ENCODE data around the gene MTFP1. TPM values are rescaled to one million over a fixed set of nuclear protein-coding genes. Genes with fewer than 3 reads are reported as not detected.
A peak's percentile ranks its signal among the peaks of the same experiment; 100 is the strongest.

Gene MTFP1, protein sequence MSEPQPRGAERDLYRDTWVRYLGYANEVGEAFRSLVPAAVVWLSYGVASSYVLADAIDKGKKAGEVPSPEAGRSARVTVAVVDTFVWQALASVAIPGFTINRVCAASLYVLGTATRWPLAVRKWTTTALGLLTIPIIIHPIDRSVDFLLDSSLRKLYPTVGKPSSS
- total RNA-seq (10 to 100 TPM; 10.2 to 68.2 (median 23.6) TPM), polyA plus RNA-seq (10 to 100 TPM; 26.7 to 30.4 TPM), total RNA-seq (4.2 reads per million, percentile 21 among the genes with 10 or more reads in this experiment)

DNA sequence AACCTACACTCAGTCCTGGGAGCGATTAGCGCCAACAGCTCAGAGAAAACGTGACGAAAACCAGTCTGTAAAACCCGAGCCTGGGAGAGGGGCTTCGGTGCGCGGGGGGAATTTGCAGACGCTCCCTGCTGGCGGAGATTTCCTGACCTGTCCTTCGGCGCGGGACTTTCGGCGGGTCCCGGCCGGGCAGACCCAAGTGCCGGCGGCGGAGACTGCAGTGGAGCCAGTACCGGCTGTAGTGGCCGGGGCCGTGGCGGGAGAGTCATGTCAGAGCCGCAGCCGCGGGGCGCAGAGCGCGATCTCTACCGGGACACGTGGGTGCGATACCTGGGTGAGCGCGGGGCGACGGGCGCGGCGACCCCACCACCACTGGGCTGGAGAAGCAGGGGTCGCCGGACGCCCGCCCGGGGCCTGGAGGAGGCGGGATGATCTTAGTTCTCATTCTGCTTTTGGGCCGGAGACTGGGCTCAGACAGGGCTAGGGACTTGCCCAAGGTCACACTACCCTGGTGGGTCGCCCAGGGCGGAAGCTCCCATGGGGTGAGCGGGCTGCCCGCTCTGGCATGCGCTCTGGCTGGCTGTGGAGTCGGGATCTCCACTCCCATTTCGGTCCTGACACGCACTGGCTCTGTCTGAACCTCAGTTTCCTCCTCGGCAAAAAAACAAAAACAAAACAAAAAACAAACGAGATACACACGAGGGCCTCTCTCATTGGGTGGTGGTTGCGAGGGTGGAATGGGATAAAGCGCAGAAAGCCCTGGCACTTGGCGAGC is at the start of gene MTFP1:
Gene MTFP1, plus strand, starts transcription at position 153 of the 772 bp plus-strand sequence. Its CDS starts 112 bp downstream, at position 265.
- Histone ChIP-seq H3K36me3 (ENCODE audit: control insufficient read depth in 2 of 3, insufficient read depth in 3 of 3, low read length in 3 of 3) (peaks cover 0 to 12% (median 0%) of the 10 kb centered on the region in 3 experiments), H3K4me3 (ENCODE audit: low read length) (peak within 1 kb of the TSS; percentile 66), H3K9me3 (ENCODE audit: control insufficient read depth in 2 of 3, low read length in 3 of 3) (no peaks in the 10 kb centered on the region), H3K27me3 (ENCODE audit: control insufficient read depth in 2 of 2, insufficient read depth in 2 of 2, low read length in 2 of 2) (no peaks in the 10 kb centered on the region), H3K4me1 (ENCODE audit: control insufficient read depth in 2 of 2, insufficient read depth in 2 of 2, low read length in 2 of 2) (peaks cover 28 to 36% of the 10 kb centered on the region in 2 donors), H3K27ac (ENCODE audit: low read depth, low read length) (peak within 1 kb of the TSS; percentile 97)
- ATAC-seq (no peak), DNase-seq (peak in 8 of 9 donors; percentile 27 to 59 (median 39))
- intact Hi-C loops (cut with micrococcal nuclease), result loop anchor here (1.0 to 10.0 kb wide), 10 partner anchors 9 to 1069 kb away; partner anchors contain the start of genes ASCC2 (in 1 of the 2), NF2 (in 1 of the 2), PIK3IP1 (in 1 of the 2) and SEC14L2 (in 1 of the 2)
- peaks cover 32 to 65% (median 58%) of the 10 kb centered on the region in 7 donors for H3K4me1 Mint-ChIP-seq
- peaks cover 0 to 4% (median 0%) of the 10 kb centered on the region in 5 donors for H3K27me3 Mint-ChIP-seq
- ChIA-PET POLR2A (interaction anchor here (0.6 to 7.8 kb wide), 9 partner anchors 10 to 312 kb away, joined by 3 to 158 read pairs (median 13); partner anchors contain the start of genes CCDC157, SEC14L2 and SF3A1), CTCF (interaction anchor here (0.8 to 7.7 kb wide), 11 partner anchors 9 to 137 kb away, joined by 3 to 78 read pairs (median 4); partner anchors contain the start of genes CASTOR1 and SEC14L2)
- H3K9me3 Mint-ChIP-seq, result no peaks in the 10 kb centered on the region
- H3K4me3 Mint-ChIP-seq, result peak within 1 kb of the TSS; percentile 94 to 99 (median 98)
- H3K36me3 Mint-ChIP-seq, result peaks cover 0 to 39% (median 4%) of the 10 kb centered on the region in 5 donors
- peak within 1 kb of the TSS; percentile 96 to 100 (median 98) for H3K27ac Mint-ChIP-seq

DNA sequence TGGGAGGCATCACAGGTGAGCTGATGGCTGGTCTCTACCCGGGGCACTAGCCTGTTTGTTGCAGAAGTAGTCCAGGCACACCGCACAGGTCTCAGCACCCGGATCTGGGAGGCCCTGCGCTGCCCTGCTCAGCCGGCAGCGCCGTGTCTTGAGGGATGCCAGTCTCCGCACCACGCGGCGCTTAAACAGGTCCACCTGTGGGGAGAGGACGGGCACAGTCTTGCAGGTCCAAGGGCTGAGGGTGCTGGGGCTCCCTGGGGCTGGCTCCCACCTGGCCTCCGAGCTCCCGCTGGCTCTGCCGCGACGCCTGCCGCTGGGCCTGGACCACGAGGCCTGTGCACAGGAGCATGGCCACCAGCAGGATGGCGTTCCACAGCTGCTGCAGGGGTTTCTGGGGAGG is 45.6 kb upstream of the MTFP1 start:
- ChIA-PET CTCF (no interaction called here), POLR2A (no interaction called here)
- H3K9me3 ChIP-seq (ENCODE audit: control insufficient read depth in 2 of 3, low read length in 3 of 3), result no peaks in the 10 kb centered on the region
- H3K4me3 ChIP-seq (ENCODE audit: low read length), result no peak overlapping the region
- H3K36me3 ChIP-seq (ENCODE audit: control insufficient read depth in 2 of 3, insufficient read depth in 3 of 3, low read length in 3 of 3), result no peaks in the 10 kb centered on the region
- Mint-ChIP-seq H3K4me1 (peaks cover 0 to 3% (median 0%) of the 10 kb centered on the region in 7 donors), H3K9me3 (no peaks in the 10 kb centered on the region), H3K27ac (no peak overlapping the region), H3K4me3 (no peak overlapping the region), H3K36me3 (peaks cover 0 to 3% (median 0%) of the 10 kb centered on the region in 5 donors), H3K27me3 (no peaks in the 10 kb centered on the region)
- no peaks in the 10 kb centered on the region for H3K27me3 ChIP-seq (ENCODE audit: control insufficient read depth in 2 of 2, insufficient read depth in 2 of 2, low read length in 2 of 2)
- no peak for DNase-seq
- no peak for ATAC-seq
- no peaks in the 10 kb centered on the region for H3K4me1 ChIP-seq (ENCODE audit: control insufficient read depth in 2 of 2, insufficient read depth in 2 of 2, low read length in 2 of 2)
- H3K27ac ChIP-seq (ENCODE audit: low read depth, low read length), result no peak overlapping the region
- intact Hi-C loops (cut with micrococcal nuclease), result no loop called here

DNA sequence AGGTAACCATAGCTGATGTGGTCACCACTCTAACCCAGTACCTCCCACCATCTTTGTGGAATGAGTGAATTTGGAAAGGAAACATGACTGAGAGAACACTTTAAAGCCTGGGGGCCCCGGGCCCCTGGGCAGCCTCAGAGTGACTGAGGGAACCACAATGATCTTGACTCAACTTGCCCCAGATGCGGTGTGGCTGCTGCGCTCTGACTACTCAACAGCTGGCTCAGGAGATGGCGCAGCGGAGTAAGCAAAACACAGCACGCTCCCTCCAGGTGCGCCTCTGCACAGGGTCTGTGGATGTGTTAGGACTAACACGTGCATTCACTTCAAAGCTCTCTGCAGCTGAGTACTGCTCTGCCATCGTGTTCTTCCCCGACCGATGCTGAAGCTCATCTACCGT is 44.3 kb upstream of the MTFP1 start:
- H3K27ac Mint-ChIP-seq, result peak overlapping the region in 1 of 9 donors; percentile 12
- H3K4me3 Mint-ChIP-seq, result no peak overlapping the region
- peaks cover 0 to 2% (median 0%) of the 10 kb centered on the region in 5 donors for H3K36me3 Mint-ChIP-seq
- Histone ChIP-seq H3K4me1 (ENCODE audit: control insufficient read depth in 2 of 2, insufficient read depth in 2 of 2, low read length in 2 of 2) (no peaks in the 10 kb centered on the region), H3K4me3 (ENCODE audit: low read length) (no peak overlapping the region), H3K9me3 (ENCODE audit: control insufficient read depth in 2 of 3, low read length in 3 of 3) (no peaks in the 10 kb centered on the region), H3K36me3 (ENCODE audit: control insufficient read depth in 2 of 3, insufficient read depth in 3 of 3, low read length in 3 of 3) (no peaks in the 10 kb centered on the region), H3K27me3 (ENCODE audit: control insufficient read depth in 2 of 2, insufficient read depth in 2 of 2, low read length in 2 of 2) (no peaks in the 10 kb centered on the region), H3K27ac (ENCODE audit: low read depth, low read length) (no peak overlapping the region)
- H3K4me1 Mint-ChIP-seq, result peaks cover 2 to 7% (median 3%) of the 10 kb centered on the region in 7 donors
- POLR2A ChIA-PET, result interaction anchor here (1.2 to 1.3 kb wide), 2 partner anchors 17 to 43 kb away, joined by 3 to 4 read pairs; no protein-coding TSS in a partner anchor
- intact Hi-C loops (cut with micrococcal nuclease), result no loop called here
- DNase-seq, result no peak
- no peak for ATAC-seq
- H3K27me3 Mint-ChIP-seq, result no peaks in the 10 kb centered on the region
- CTCF ChIA-PET, result interaction anchor here (1.4 to 4.0 kb wide), 2 partner anchors 43 to 93 kb away, joined by 5 to 33 read pairs; partner anchors contain the start of gene CASTOR1
- H3K9me3 Mint-ChIP-seq, result no peaks in the 10 kb centered on the region

DNA sequence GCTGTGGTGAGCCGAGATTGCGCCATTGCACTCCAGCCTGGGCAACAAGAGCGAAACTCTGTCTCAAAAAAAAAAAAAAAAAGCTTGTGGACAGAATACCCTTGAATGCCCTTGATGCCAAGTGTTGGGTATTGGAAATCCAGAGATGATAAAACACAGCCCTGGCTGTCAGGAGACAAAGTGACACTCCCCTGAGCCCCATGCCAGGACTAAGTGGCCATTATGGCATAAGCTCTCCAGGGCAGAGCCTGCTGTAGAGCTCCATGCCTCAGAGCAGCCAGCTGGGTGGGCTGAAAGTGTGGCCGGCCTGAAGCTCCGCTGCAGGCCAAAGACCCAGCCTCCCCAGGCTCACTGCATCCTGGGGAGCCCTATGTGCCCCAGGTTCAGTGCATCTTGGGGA is 43.2 kb upstream of the MTFP1 start:
- intact Hi-C loops (cut with micrococcal nuclease), result no loop called here
- no peak for ATAC-seq
- H3K9me3 ChIP-seq (ENCODE audit: control insufficient read depth in 2 of 3, low read length in 3 of 3), result no peaks in the 10 kb centered on the region
- Mint-ChIP-seq H3K27ac (no peak overlapping the region), H3K36me3 (peaks cover 0 to 2% (median 0%) of the 10 kb centered on the region in 5 donors), H3K4me3 (no peak overlapping the region), H3K27me3 (peaks cover 0 to under 1% (median 0%) of the 10 kb centered on the region in 5 donors), H3K4me1 (peaks cover 4 to 11% (median 6%) of the 10 kb centered on the region in 7 donors), H3K9me3 (no peaks in the 10 kb centered on the region)
- H3K27ac ChIP-seq (ENCODE audit: low read depth, low read length), result no peak overlapping the region
- H3K4me1 ChIP-seq (ENCODE audit: control insufficient read depth in 2 of 2, insufficient read depth in 2 of 2, low read length in 2 of 2), result peaks cover 0 to under 1% of the 10 kb centered on the region in 2 donors
- ChIA-PET POLR2A (interaction anchor here (0.8 kb wide), 1 partner anchor 88 kb away, joined by 3 read pairs; no protein-coding TSS in a partner anchor), CTCF (interaction anchor here (1.5 to 4.0 kb wide), 2 partner anchors 94 to 275 kb away, joined by 5 to 33 read pairs; partner anchors contain the start of gene CASTOR1)
- H3K36me3 ChIP-seq (ENCODE audit: control insufficient read depth in 2 of 3, insufficient read depth in 3 of 3, low read length in 3 of 3), result no peaks in the 10 kb centered on the region
- no peak overlapping the region for H3K4me3 ChIP-seq (ENCODE audit: low read length)
- no peak for DNase-seq
- H3K27me3 ChIP-seq (ENCODE audit: control insufficient read depth in 2 of 2, insufficient read depth in 2 of 2, low read length in 2 of 2), result no peaks in the 10 kb centered on the region

DNA sequence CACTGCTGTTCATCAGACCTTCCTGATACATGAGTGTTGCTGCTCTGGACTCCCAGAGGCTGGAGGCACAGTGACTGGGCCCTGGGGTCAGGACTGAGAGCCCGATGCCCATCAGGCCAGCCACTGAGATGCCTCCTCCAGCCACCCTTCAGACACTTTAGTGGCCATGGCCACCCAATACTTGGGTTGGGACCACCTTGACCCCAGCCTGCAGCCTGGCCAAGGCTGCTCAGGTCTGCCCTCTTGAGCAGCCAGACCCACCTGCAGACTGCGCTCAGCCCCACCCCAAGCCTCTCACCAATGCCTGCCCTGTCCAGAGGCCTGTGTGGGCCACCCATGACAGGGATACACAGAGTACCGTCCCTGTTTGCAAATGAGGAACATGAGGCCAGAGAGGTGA is 42.5 kb upstream of the MTFP1 start:
- CTCF ChIA-PET, result interaction anchor here (0.9 to 4.0 kb wide), 4 partner anchors 9 to 276 kb away, joined by 3 to 33 read pairs (median 4); partner anchors contain the start of genes CASTOR1 and SF3A1
- peaks cover 6 to 14% (median 9%) of the 10 kb centered on the region in 7 donors for H3K4me1 Mint-ChIP-seq
- Histone ChIP-seq H3K27me3 (ENCODE audit: control insufficient read depth in 2 of 2, insufficient read depth in 2 of 2, low read length in 2 of 2) (no peaks in the 10 kb centered on the region), H3K4me3 (ENCODE audit: low read length) (no peak overlapping the region), H3K9me3 (ENCODE audit: control insufficient read depth in 2 of 3, low read length in 3 of 3) (no peaks in the 10 kb centered on the region), H3K27ac (ENCODE audit: low read depth, low read length) (no peak overlapping the region), H3K36me3 (ENCODE audit: control insufficient read depth in 2 of 3, insufficient read depth in 3 of 3, low read length in 3 of 3) (no peaks in the 10 kb centered on the region), H3K4me1 (ENCODE audit: control insufficient read depth in 2 of 2, insufficient read depth in 2 of 2, low read length in 2 of 2) (peaks cover 3 to 4% of the 10 kb centered on the region in 2 donors)
- H3K27me3 Mint-ChIP-seq, result peaks cover 0 to 4% (median 0%) of the 10 kb centered on the region in 5 donors
- H3K36me3 Mint-ChIP-seq, result peaks cover 0 to 2% (median 0%) of the 10 kb centered on the region in 5 donors
- intact Hi-C loops (cut with micrococcal nuclease), result no loop called here
- POLR2A ChIA-PET, result interaction anchor here (0.8 to 10.1 kb wide), 2 partner anchors 88 to 93 kb away, joined by 3 to 84 read pairs; partner anchors contain the start of gene CASTOR1
- H3K4me3 Mint-ChIP-seq, result no peak overlapping the region
- DNase-seq (no peak), ATAC-seq (no peak)
- no peaks in the 10 kb centered on the region for H3K9me3 Mint-ChIP-seq
- peak overlapping the region in 1 of 9 donors; percentile 49 for H3K27ac Mint-ChIP-seq

DNA sequence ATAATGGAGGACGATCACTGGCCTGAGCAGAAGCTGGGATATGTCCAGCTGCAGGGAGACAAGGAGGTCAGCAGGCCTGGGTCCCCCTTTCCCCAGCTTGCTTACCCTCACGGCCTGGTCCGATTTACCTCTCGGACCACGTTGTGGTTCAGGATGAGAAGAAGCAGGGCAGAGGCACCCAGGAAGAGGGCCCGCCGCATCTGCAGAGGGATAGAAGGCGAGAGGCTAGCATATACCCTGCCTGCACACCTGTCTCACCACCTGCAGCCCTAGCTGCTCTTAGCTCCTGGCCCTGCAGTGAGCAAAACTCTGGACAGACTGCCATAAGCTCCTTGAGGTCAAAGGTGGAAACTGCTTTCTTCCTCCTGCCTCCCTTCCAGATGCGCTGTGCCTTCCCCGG is 39.6 kb upstream of the MTFP1 start:
- H3K4me1 ChIP-seq (ENCODE audit: control insufficient read depth in 2 of 2, insufficient read depth in 2 of 2, low read length in 2 of 2), result peaks cover 3 to 4% of the 10 kb centered on the region in 2 donors
- H3K36me3 ChIP-seq (ENCODE audit: control insufficient read depth in 2 of 3, insufficient read depth in 3 of 3, low read length in 3 of 3), result no peaks in the 10 kb centered on the region
- no peaks in the 10 kb centered on the region for H3K36me3 Mint-ChIP-seq
- H3K4me1 Mint-ChIP-seq, result peaks cover 6 to 14% (median 10%) of the 10 kb centered on the region in 7 donors
- no peaks in the 10 kb centered on the region for H3K27me3 ChIP-seq (ENCODE audit: control insufficient read depth in 2 of 2, insufficient read depth in 2 of 2, low read length in 2 of 2)
- peak overlapping the region in 2 of 9 donors; percentile 48 to 51 for H3K27ac Mint-ChIP-seq
- intact Hi-C loops (cut with micrococcal nuclease), result loop anchor here in 1 of 2 donors (2.0 kb wide), 2 partner anchors 59 to 121 kb away; partner anchors contain the start of gene TBC1D10A
- H3K4me3 Mint-ChIP-seq, result peak overlapping the region in 8 of 10 donors; percentile 14 to 83 (median 50)
- no peak for ATAC-seq
- H3K4me3 ChIP-seq (ENCODE audit: low read length), result no peak overlapping the region
- no peaks in the 10 kb centered on the region for H3K9me3 ChIP-seq (ENCODE audit: control insufficient read depth in 2 of 3, low read length in 3 of 3)
- POLR2A ChIA-PET, result interaction anchor here (0.7 to 10.1 kb wide), 4 partner anchors 11 to 123 kb away, joined by 3 to 84 read pairs (median 5); partner anchors contain the start of genes CASTOR1, CCDC157, SEC14L2 and SF3A1
- CTCF ChIA-PET, result interaction anchor here (0.6 to 9.0 kb wide), 9 partner anchors 31 to 1157 kb away, joined by 3 to 157 read pairs (median 4); partner anchors contain the start of genes CASTOR1 and OSM
- peaks cover 0 to 4% (median 0%) of the 10 kb centered on the region in 5 donors for H3K27me3 Mint-ChIP-seq
- DNase-seq, result no peak
- H3K9me3 Mint-ChIP-seq, result no peaks in the 10 kb centered on the region
- no peak overlapping the region for H3K27ac ChIP-seq (ENCODE audit: low read depth, low read length)
